ENCODE results near the gene FCSK. TPM values are rescaled to one million over a fixed set of nuclear protein-coding genes. Genes with fewer than 3 reads are reported as not detected.
A peak's percentile ranks its signal among the peaks of the same experiment; 100 is the strongest.

The FCSK gene
- total RNA-seq, 1 donor from 2014 or later: 7.5 TPM

DNA sequence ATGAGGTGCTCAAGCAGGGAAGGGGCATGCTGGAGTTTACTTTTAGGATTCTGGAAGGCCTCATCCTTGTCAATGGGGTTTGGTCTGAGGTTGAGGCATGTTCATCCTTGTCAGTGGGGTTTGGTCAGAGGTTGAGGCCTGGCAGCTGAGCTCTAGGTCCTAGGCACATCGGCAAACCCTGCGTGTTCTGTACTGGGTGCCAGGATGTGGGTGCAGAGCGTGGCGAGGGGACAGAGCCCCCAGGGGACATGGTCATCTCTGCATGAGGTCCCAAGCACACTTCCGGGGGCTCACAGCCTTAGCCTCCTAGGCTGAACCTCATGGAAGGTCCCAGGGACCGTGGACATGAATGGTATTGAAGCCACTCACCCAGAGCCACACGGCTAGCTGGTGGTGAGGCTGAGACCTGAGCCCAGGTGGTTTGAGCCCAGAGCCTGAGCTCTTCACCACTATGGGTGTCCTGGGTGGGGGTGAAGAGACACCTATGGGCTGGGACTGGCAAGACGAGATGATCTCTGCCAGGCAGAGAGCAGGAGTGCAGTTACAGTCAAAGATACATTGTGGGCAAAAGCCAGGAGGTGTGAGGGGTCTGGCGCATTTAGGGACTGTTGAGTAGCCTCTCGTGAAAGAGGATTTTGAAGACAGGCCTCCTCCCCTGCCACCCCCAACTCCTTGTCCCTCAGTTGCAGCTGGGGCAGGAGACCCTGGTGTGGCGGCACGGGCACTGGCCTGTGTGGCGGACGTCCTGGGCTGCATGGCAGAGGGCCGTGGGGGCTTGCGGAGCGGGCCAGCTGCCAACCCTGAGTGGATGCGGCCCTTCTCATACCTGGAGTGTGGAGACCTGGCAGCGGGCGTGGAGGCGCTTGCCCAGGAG lies 19.3 kb downstream of the FCSK start:
- ATAC-seq: no peak
- DNase-seq (ENCODE audit: missing footprints): no peak
- intact Hi-C loops (cut with DNase I): no loop called here

DNA sequence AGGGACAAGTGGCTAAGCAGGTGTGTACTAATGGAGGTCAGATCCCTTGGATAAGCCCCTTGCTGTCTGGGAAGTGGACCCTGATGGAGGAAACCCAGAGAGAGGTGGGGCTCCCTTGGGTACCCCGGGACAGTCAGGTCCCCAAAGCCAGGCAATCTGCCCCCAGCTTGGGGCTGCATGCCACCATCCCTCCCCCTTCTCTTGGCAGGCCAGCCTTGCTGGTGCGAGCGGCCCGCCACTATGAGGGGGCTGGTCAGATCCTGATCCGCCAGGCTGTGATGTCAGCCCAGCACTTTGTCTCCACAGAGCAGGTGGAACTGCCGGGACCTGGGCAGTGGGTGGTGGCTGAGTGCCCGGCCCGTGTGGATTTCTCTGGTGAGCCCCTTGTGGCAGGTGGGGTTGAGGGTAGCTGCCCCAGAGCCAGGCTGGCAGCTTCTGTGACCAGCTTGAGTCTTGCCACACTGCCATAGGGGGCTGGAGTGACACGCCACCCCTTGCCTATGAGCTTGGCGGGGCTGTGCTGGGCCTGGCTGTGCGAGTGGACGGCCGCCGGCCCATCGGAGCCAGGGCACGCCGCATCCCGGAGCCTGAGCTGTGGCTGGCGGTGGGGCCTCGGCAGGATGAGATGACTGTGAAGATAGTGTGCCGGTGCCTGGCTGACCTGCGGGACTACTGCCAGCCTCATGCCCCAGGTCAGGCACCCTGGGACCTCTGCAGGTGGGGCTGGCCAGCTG lies 20.1 kb downstream of the FCSK start:
- DNase-seq (ENCODE audit: missing footprints) (no peak), ATAC-seq (no peak)
- intact Hi-C loops (cut with DNase I): no loop called here

- ATAC-seq: no peak
- intact Hi-C loops (cut with DNase I): no loop called here
- no peak for DNase-seq (ENCODE audit: missing footprints)
Observed at GRCh38 chr16:70475054-70475871, 20.9 kb downstream of the FCSK start.

GRCh38 chr16:70476272-70477020 lies 22.1 kb downstream of the FCSK start:
- DNase-seq (ENCODE audit: missing footprints): no peak
- no peak for ATAC-seq

DNA sequence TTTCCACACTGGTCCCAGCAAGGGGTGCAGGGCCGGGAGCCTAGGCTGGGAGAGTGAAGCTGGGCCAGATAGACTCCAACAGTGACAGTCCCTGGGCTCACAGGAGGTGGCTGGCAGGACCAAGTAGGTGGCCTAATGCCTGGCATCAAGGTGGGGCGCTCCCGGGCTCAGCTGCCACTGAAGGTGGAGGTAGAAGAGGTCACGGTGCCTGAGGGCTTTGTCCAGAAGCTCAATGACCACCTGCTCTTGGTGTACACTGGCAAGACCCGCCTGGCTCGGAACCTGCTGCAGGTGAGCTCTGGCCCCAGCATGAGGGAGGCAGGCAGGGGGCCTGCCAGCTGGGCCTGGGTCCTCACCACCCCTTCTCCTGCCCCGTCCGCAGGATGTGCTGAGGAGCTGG lies 23.8 kb downstream of the FCSK start:
- ATAC-seq: no peak
- intact Hi-C loops (cut with DNase I): no loop called here
- no peak for DNase-seq (ENCODE audit: missing footprints)

More at GRCh38 chr16:70476272-70477020, 22.1 kb downstream of the FCSK start:
- intact Hi-C loops (cut with DNase I): no loop called here

DNA sequence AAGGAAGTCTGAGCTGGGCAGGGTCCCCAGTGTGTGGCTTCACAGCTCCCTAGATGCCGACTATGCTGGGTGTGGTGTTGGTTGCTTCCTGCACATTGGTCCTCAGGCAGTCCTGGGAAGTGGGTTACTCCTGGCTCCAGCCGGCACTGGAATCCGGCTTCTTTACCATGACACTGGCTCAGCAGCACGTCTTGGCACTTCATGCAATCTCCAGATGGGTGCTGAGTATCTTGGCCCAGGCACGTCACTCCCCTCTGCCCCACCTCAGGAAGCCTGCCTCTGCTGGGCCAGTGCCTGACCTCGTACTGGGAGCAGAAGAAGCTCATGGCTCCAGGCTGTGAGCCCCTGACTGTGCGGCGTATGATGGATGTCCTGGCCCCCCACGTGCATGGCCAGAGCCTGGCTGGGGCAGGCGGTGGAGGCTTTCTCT lies 24.5 kb downstream of the FCSK start:
- ATAC-seq (peak; percentile 30), DNase-seq (ENCODE audit: missing footprints) (no peak)
- intact Hi-C loops (cut with DNase I): no loop called here

GRCh38 chr16:70480127-70481105 lies 26.0 kb downstream of the FCSK start:
- ATAC-seq: peak; percentile 7
- no peak for DNase-seq (ENCODE audit: missing footprints)
- intact Hi-C loops (cut with DNase I): no loop called here

GRCh38 chr16:70481929-70482536 lies 27.6 kb downstream of the FCSK start:
- intact Hi-C loops (cut with DNase I): no loop called here
- DNase-seq (ENCODE audit: missing footprints): no peak
- no peak for ATAC-seq

GRCh38 chr16:70482624-70483023 lies 28.2 kb downstream of the FCSK start:
- ATAC-seq: no peak
- no peak for DNase-seq (ENCODE audit: missing footprints)
- intact Hi-C loops (cut with DNase I): no loop called here

DNA sequence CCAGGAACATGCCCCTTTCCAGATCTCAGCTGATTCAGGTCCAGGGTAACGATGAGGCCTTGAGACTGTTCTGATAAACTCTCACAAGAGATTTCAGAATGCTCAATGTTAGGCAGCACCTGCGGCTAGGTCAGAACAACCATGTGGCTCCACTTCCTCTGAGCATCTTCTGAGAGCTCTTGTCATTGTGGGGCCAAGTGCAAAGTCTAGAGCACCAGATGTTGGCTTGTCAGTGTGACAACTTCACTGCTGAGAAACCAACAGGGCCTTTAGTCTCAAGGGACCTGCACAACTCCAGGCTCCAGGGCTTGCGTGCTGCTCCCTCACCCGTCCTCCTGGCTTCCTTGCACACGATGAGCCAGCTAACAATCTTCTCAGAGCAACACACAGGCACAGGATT lies 29.0 kb downstream of the FCSK start:
- ATAC-seq (no peak), DNase-seq (ENCODE audit: missing footprints) (no peak)
- intact Hi-C loops (cut with DNase I): no loop called here

DNA sequence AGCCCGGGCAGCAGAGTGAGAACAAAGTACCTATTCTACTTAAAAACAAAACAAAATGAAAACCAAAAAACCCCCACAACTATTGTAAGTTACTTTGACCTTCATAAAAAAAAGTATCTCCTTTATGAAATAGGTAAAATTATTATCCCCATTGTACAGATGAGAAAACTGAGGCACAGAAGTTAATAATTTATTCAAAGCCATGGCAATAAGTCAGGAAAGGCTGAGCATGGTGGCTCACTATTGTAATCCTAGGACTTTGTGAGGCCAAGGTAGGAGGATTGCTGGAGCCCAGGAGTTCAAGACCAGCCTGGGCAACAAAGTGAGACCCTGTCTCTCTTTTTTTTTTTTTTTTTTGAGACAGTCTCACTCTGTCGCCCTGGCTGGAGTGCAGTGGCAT lies 30.5 kb downstream of the FCSK start:
- DNase-seq (ENCODE audit: missing footprints) (no peak), ATAC-seq (no peak)
- intact Hi-C loops (cut with DNase I): no loop called here

- peak; percentile 26 for ATAC-seq
- DNase-seq (ENCODE audit: missing footprints): no peak
- intact Hi-C loops (cut with DNase I): no loop called here
Observed at GRCh38 chr16:70490261-70490660, 35.9 kb downstream of the FCSK start.

DNA sequence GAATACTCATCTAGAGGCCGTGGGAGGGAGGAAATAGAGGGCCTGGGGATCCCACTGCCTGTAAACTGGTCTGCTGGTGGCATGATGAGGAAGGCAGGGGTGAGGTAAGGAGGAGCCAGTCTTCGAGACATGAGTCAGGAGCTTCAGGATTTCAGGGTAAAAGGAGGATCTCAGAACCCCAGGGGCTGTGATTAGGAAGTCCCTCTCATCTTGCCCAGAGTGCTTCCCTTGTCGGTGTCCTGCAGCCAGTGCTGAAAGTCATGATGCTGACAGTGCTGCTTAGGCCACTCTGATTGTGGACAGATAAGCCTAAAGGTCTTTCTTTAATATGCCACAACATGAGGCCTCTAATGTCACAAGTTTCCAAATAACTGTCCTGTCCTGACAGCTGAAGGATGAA lies 39.4 kb downstream of the FCSK start:
- intact Hi-C loops (cut with DNase I): no loop called here
- ATAC-seq (no peak), DNase-seq (ENCODE audit: missing footprints) (no peak)

- ATAC-seq (peak; percentile 64), DNase-seq (ENCODE audit: missing footprints) (no peak)
- intact Hi-C loops (cut with DNase I): no loop called here
Observed at GRCh38 chr16:70494202-70494770, 39.9 kb downstream of the FCSK start.

- DNase-seq (ENCODE audit: missing footprints) (no peak), ATAC-seq (no peak)
- intact Hi-C loops (cut with DNase I): no loop called here
Observed at GRCh38 chr16:70494777-70495176, 40.4 kb downstream of the FCSK start.

- intact Hi-C loops (cut with DNase I): no loop called here
- ATAC-seq (no peak), DNase-seq (ENCODE audit: missing footprints) (no peak)
Observed at GRCh38 chr16:70495425-70496182, 41.2 kb downstream of the FCSK start.
